ENCODE measurements around the gene PARP8. TPM values are rescaled to one million over a fixed set of nuclear protein-coding genes. Genes with fewer than 3 reads are reported as not detected.

Gene PARP8
- total and polyA plus RNA-seq, 5 experiments from 2014 or later: 61.9 to 162 (median 87.2) TPM

DNA sequence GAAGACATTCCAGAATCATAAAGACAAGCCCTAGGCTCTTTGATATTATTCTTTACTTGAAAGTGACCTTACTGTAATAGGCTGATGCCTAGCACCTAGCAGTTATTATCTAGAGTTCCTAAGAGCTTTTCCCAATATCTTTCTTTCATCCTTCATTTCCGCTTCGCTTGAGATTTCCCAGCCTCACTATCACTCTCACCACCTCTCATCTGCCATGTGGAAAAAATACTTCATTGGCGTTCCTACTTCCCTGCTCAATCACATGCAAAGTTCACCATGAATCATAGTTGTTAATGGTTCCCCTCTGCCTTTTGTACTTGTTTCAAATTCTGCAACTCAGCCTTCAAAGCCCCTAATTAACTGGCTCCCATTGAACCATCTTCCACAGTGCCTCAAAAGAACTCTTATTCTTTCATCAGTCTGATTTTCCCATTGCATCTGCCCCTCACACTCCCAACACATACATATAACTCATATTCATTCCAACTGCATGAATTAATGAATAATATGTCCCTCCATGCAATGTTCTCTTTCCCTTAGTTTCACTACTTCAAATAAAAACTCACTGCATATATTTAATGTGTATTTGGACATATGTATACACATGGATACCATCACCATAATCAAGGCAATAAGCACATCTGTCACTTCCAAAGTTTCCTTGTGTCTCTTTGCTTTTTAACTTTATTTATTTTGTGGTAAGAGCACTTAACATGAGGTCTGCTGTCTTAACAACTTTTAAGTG, 221.6 kb downstream of the PARP8 start:
- H3K4me1 Mint-ChIP-seq: no peaks in the 10 kb centered on the region
- no peak overlapping the region for H3K27ac Mint-ChIP-seq
- H3K9me3 Mint-ChIP-seq: no peaks in the 10 kb centered on the region
- H3K27me3 Mint-ChIP-seq: peaks cover 2 to 21% (median 5%) of the 10 kb centered on the region in 5 donors
- no peak for DNase-seq
- H3K4me3 Mint-ChIP-seq: no peak overlapping the region
- H3K36me3 Mint-ChIP-seq: no peaks in the 10 kb centered on the region
- POLR2A ChIA-PET: no interaction called here
- ATAC-seq: no peak

DNA sequence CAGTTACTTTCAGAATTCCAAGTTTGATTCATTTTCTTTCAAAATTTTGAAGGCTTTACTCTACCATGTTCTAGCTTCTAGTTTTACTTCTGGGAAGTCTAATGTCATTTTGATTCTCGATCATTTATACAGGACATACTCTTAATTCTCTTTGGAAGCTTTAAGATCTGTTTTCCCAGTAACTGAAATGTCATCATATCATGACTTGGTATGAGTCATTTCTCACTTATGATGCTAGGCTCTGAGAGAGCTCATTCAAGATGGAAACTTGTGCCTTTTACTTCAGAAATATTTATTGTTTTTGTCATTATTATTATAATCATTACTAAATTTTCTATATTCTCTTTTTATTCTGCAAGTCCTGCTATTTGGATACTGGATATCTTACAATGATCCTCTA, 222.3 kb downstream of the PARP8 start:
- Mint-ChIP-seq H3K27me3 (peaks cover 2 to 21% (median 5%) of the 10 kb centered on the region in 5 donors), H3K27ac (no peak overlapping the region), H3K4me3 (no peak overlapping the region), H3K4me1 (no peaks in the 10 kb centered on the region), H3K9me3 (no peaks in the 10 kb centered on the region), H3K36me3 (no peaks in the 10 kb centered on the region)
- POLR2A ChIA-PET: no interaction called here
- no peak for ATAC-seq
- no peak for DNase-seq

DNA sequence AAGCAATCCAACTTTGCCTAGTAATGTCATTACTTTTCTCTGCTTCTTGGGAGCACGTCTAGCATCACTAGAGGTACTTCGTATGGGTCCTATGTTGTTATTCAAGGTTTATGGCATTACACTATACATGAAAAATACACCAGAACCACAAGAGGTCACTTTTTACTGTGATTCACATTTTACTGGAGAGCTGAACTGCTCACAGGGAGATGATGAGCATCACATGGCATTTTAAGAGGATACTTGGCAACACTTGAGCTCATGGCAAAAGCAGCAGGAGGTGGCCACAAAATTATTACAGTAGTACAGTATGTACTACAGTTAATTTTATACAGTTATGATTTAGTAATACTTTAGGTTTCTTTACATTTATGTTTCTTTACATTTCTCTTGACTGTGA, 223.4 kb downstream of the PARP8 start:
- DNase-seq (no peak), ATAC-seq (no peak)
- POLR2A ChIA-PET: no interaction called here

More for the DNA sequence above, 223.4 kb downstream of the PARP8 start:
- H3K27me3 Mint-ChIP-seq: peaks cover 1 to 17% (median 5%) of the 10 kb centered on the region in 5 donors
- H3K4me3 Mint-ChIP-seq: no peak overlapping the region
- no peaks in the 10 kb centered on the region for H3K9me3 Mint-ChIP-seq
- H3K27ac Mint-ChIP-seq: no peak overlapping the region
- H3K4me1 Mint-ChIP-seq: no peaks in the 10 kb centered on the region
- H3K36me3 Mint-ChIP-seq: no peaks in the 10 kb centered on the region

Other genes with a start within 250 kb of the PARP8 start
- gene EMB, start 225.3 kb upstream of the PARP8 start, total RNA-seq: 100 to 1,000 TPM; 194 to 195 TPM
- gene EMB, start 225.3 kb upstream of the PARP8 start, polyA plus RNA-seq: 100 to 1,000 TPM; 109 to 184 (median 164) TPM

Data from naive thymus-derived CD8-positive, alpha-beta T cell (primary cell).